Left colon (tissue), 2 donors: Measurements from ENCODE around the gene IMMP2L. TPM values are rescaled to one million over a fixed set of nuclear protein-coding genes. Genes with fewer than 3 reads are reported as not detected.

Experiments used
- ATAC-seq: fragments of 200-7000 bp; cut with Tn5 transposase; one replicate; pipeline ENCODE4 v1.9.1; 2020; ENCODE audit warnings: mild to moderate bottlenecking, moderate library complexity
- DNase-seq, 2 donors: peaks; one replicate each; pipeline ENCODE4 v3.0.0-alpha.2; 2020
- intact Hi-C, 2 donors: fragments of 100-400 bp; cut with DNase I in 1 of 2; cut with micrococcal nuclease in 1 of 2; formaldehyde crosslinking; loops; one replicate each; pipeline versions ENCODE4 v1.11.2 to v1.14.0; 2022; cut with DNase I, micrococcal nuclease
- total RNA-seq, 2 donors: library from RNA; stranded (reverse); fragmentation: NEBNext Ultra II Directional; extraction: Animal tissue kit (Norgen Biotek cat#: 25700); gene quantifications; one replicate each; pipeline ENCODE4 v1.2.1, GENCODE V29; 2021
- donor health status: DM: no; HTN: no; CAD: no.
- donor health status: DM: yes; HTN: yes; CAD: no.

The IMMP2L gene
- total RNA-seq, 2 donors from 2014 or later: 11.1 to 11.8 TPM

GRCh38 chr7:110646804-110647203, 915.5 kb downstream of the IMMP2L start:
- no peak for DNase-seq
- intact Hi-C loops: no loop called here
- ATAC-seq: no peak

- DNase-seq: no peak
- intact Hi-C loops: no loop called here
- ATAC-seq: no peak
These were observed 916.7 kb downstream of the IMMP2L start for GRCh38 chr7:110645616-110646015.

- DNase-seq: no peak
- intact Hi-C loops: no loop called here
- no peak for ATAC-seq
These were observed 917.2 kb downstream of the IMMP2L start for GRCh38 chr7:110645060-110645459.

- intact Hi-C loops: no loop called here
- no peak for ATAC-seq
- no peak for DNase-seq
These were observed 925.0 kb downstream of the IMMP2L start for GRCh38 chr7:110637252-110637651.

GRCh38 chr7:110633313-110633712, 929.0 kb downstream of the IMMP2L start:
- DNase-seq (no peak), ATAC-seq (no peak)
- intact Hi-C loops: no loop called here

- ATAC-seq (no peak), DNase-seq (no peak)
- intact Hi-C loops: no loop called here
These were observed 935.9 kb downstream of the IMMP2L start for GRCh38 chr7:110626414-110626813.

GRCh38 chr7:110625294-110625693, 937.0 kb downstream of the IMMP2L start:
- no peak for ATAC-seq
- intact Hi-C loops: no loop called here
- DNase-seq: no peak

GRCh38 chr7:110623436-110623835, 938.9 kb downstream of the IMMP2L start:
- ATAC-seq: no peak
- no peak for DNase-seq
- intact Hi-C loops: no loop called here

GRCh38 chr7:110621289-110621688, 941.0 kb downstream of the IMMP2L start:
- DNase-seq (no peak), ATAC-seq (no peak)

GRCh38 chr7:110620110-110620735, 942.1 kb downstream of the IMMP2L start:
- no peak for DNase-seq
- intact Hi-C loops: no loop called here
- no peak for ATAC-seq

More at GRCh38 chr7:110621289-110621688, 941.0 kb downstream of the IMMP2L start:
- intact Hi-C loops: no loop called here
